MCF 10A (cell line): Measurements from ENCODE around the gene RELCH. TPM values are rescaled to one million over a fixed set of nuclear protein-coding genes. Genes with fewer than 3 reads are reported as not detected.

ENCODE experiments used
- BruUV-seq: library from RNA; stranded (reverse); fragments of 400-500 nt; replicated peaks from 2 replicates; lab custom pipeline; 2021; lab: Mats Ljungman, UMichigan
- CTCF ChIA-PET: fragments of 300-600 bp; sonication (Branson Sonifier 250); formaldehyde crosslinking; extraction: SDS; loops from one replicate; lab custom pipeline; 2021; ENCODE audit warnings: antibody characterized with exemption, inconsistent platforms; lab: Yijun Ruan, JAX
- POLR2A ChIA-PET: fragments of 300-600, 350-650 bp; sonication (Branson Sonifier 250); formaldehyde crosslinking; extraction: SDS; loops from one replicate; lab custom pipeline; 2020; ENCODE audit warnings: antibody characterized with exemption, inconsistent platforms; lab: Yijun Ruan, JAX
- DNase-seq: peaks from one replicate; pipeline ENCODE4 v3.0.0-alpha.2; 2018; ENCODE audit not compliant: unreplicated experiment
- H3K27ac Mint-ChIP-seq: one replicate; pipeline ENCODE4 v1.8.0; 2022; ENCODE audit warnings: mild to moderate bottlenecking, low read depth, mixed read lengths; ENCODE audit not compliant: unreplicated experiment
- H3K27me3 Mint-ChIP-seq: one replicate; pipeline ENCODE4 v1.8.0; 2022; ENCODE audit warnings: mixed read lengths; ENCODE audit not compliant: insufficient read depth, unreplicated experiment
- H3K36me3 Mint-ChIP-seq: one replicate; pipeline ENCODE4 v1.8.0; 2022; ENCODE audit warnings: mild to moderate bottlenecking, moderate library complexity, mixed read lengths; ENCODE audit not compliant: insufficient read depth, unreplicated experiment
- H3K4me1 Mint-ChIP-seq: one replicate; pipeline ENCODE4 v1.8.0; 2022; ENCODE audit warnings: mixed read lengths; ENCODE audit not compliant: insufficient read depth, unreplicated experiment
- H3K4me3 Mint-ChIP-seq: one replicate; pipeline ENCODE4 v1.8.0; 2022; ENCODE audit warnings: mild to moderate bottlenecking, moderate library complexity, mixed read lengths; ENCODE audit not compliant: unreplicated experiment
- H3K9me3 Mint-ChIP-seq: one replicate; pipeline ENCODE4 v1.8.0; 2022; ENCODE audit warnings: mixed read lengths; ENCODE audit not compliant: unreplicated experiment
- CTCF ChIP-seq: fragments of 200-600 bp; IDR thresholded peaks from one replicate; pipeline ENCODE4 v1.8.0; 2022; ENCODE audit warnings: antibody characterized with exemption, mild to moderate bottlenecking; ENCODE audit not compliant: unreplicated experiment
- intact Hi-C: fragments of 100-400 bp; cut with micrococcal nuclease; formaldehyde crosslinking; loops from 2 replicates; pipeline ENCODE4 v1.14.1; 2022
- total RNA-seq: library from RNA; stranded (reverse); gene quantifications from 2 replicates; pipeline ENCODE4 v1.2.3, GENCODE V29; 2022

The RELCH gene
- total RNA-seq, 1 experiment from 2014 or later, result 24.7 TPM

GRCh38 chr18:62262061-62262460, 75.0 kb downstream of the RELCH start:
- Mint-ChIP-seq H3K36me3 (peaks cover 54% of the 10 kb centered on the region), H3K9me3 (no peaks in the 10 kb centered on the region), H3K4me1 (no peaks in the 10 kb centered on the region), H3K27ac (no peak overlapping the region), H3K4me3 (no peak overlapping the region), H3K27me3 (no peaks in the 10 kb centered on the region)
- TF ChIP-seq CTCF, result no peak
- intact Hi-C loops, result no loop called here
- POLR2A ChIA-PET, result interaction anchor here (0.7 kb wide), 1 partner anchor 63 kb away, joined by 3 read pairs; no protein-coding TSS in a partner anchor
- CTCF ChIA-PET, result interaction anchor here (1.1 to 1.7 kb wide), 3 partner anchors 12 to 723 kb away, joined by 3 to 14 read pairs (median 6); no protein-coding TSS in a partner anchor
- BruUV-seq, result no TSS peak
- DNase-seq, result no peak

GRCh38 chr18:62264984-62265383, 77.9 kb downstream of the RELCH start:
- Mint-ChIP-seq H3K27me3 (no peaks in the 10 kb centered on the region), H3K4me3 (no peak overlapping the region), H3K9me3 (no peaks in the 10 kb centered on the region), H3K36me3 (peaks cover 25% of the 10 kb centered on the region), H3K4me1 (no peaks in the 10 kb centered on the region), H3K27ac (no peak overlapping the region)
- BruUV-seq, result no TSS peak
- no peak for TF ChIP-seq CTCF
- CTCF ChIA-PET, result interaction anchor here (0.9 to 2.8 kb wide), 2 partner anchors 13 to 15 kb away, joined by 3 to 20 read pairs; no protein-coding TSS in a partner anchor
- POLR2A ChIA-PET, result no interaction called here
- DNase-seq, result no peak
- intact Hi-C loops, result no loop called here

- no TSS peak for BruUV-seq
Measured at GRCh38 chr18:62277045-62277444, 90.0 kb downstream of the RELCH start.

GRCh38 chr18:62279561-62279960, 92.5 kb downstream of the RELCH start:
- Mint-ChIP-seq H3K36me3 (peaks cover 22% of the 10 kb centered on the region), H3K27ac (no peak overlapping the region), H3K4me1 (peaks cover 11% of the 10 kb centered on the region), H3K9me3 (no peaks in the 10 kb centered on the region), H3K27me3 (no peaks in the 10 kb centered on the region), H3K4me3 (no peak overlapping the region)
- DNase-seq, result no peak
- no peak for TF ChIP-seq CTCF
- ChIA-PET POLR2A (interaction anchor here (1.4 kb wide), 1 partner anchor 93 kb away, joined by 3 read pairs; the partner anchor contains the start of genes PIGN and RELCH), CTCF (interaction anchor here (0.6 to 1.5 kb wide), 6 partner anchors 31 to 304 kb away, joined by 3 read pairs; no protein-coding TSS in a partner anchor)
- no TSS peak for BruUV-seq
- intact Hi-C loops, result no loop called here

More at GRCh38 chr18:62277045-62277444, 90.0 kb downstream of the RELCH start:
- no peak overlapping the region for H3K27ac Mint-ChIP-seq
- intact Hi-C loops, result no loop called here
- no peaks in the 10 kb centered on the region for H3K27me3 Mint-ChIP-seq
- no peak for TF ChIP-seq CTCF
- H3K4me3 Mint-ChIP-seq, result no peak overlapping the region
- CTCF ChIA-PET, result interaction anchor here (0.7 kb wide), 1 partner anchor 640 kb away, joined by 3 read pairs; no protein-coding TSS in a partner anchor
- H3K36me3 Mint-ChIP-seq, result peaks cover 15% of the 10 kb centered on the region
- H3K4me1 Mint-ChIP-seq, result peaks cover 7% of the 10 kb centered on the region
- POLR2A ChIA-PET, result no interaction called here
- H3K9me3 Mint-ChIP-seq, result no peaks in the 10 kb centered on the region
- no peak for DNase-seq
